BLaER1 treated with 17β-estradiol and CSF1 and Interleukin-3, amounts not matched to agents 10 nM and 100 nM (cell line): ENCODE measurements around the gene MSTO1.
A peak's percentile ranks its signal among the peaks of the same experiment; 100 is the strongest.
"Not testable (repeated sequence)": the region's sequence is repeated elsewhere in the genome, so short reads cannot be mapped to it uniquely, and the experiment has no call there.

Experiments used
- H3K27ac ChIP-seq, 11 experiments: shearing (Covaris generic); formaldehyde crosslinking; 2 replicates each; pipeline ENCODE4 v1.8.1; 2022
- H3K27me3 ChIP-seq, 11 experiments: shearing (Covaris generic); formaldehyde crosslinking; 2 replicates each; pipeline ENCODE4 v1.8.1; 2022
- H3K36me3 ChIP-seq, 11 experiments: shearing (Covaris generic); formaldehyde crosslinking; 2 replicates each; pipeline ENCODE4 v1.8.1; 2022
- H3K4me1 ChIP-seq, 10 experiments: shearing (Covaris generic); formaldehyde crosslinking; 2 replicates each; pipeline ENCODE4 v1.8.1; 2022
- H3K4me2 ChIP-seq, 11 experiments: shearing (Covaris generic); formaldehyde crosslinking; 2 replicates each; pipeline ENCODE4 v1.8.1; 2022
- H3K4me3 ChIP-seq, 10 experiments: shearing (Covaris generic); formaldehyde crosslinking; 2 replicates each; pipeline ENCODE4 v1.8.1; 2022
- H3K9ac ChIP-seq, 11 experiments: shearing (Covaris generic); formaldehyde crosslinking; 2 replicates each; pipeline ENCODE4 v1.8.1; 2022
- H3K9me3 ChIP-seq, 11 experiments: shearing (Covaris generic); formaldehyde crosslinking; replicated peaks in 1 of 11; 2 replicates each; pipeline ENCODE4 v1.8.1; 2022
- H4K20me1 ChIP-seq, 11 experiments: shearing (Covaris generic); formaldehyde crosslinking; 2 replicates each; pipeline ENCODE4 v1.8.1; 2022
- Cebpa-rat ChIP-seq, 11 experiments: shearing (Covaris generic); IDR thresholded peaks; 2 replicates each; pipeline ENCODE4 v1.8.1; 2022

MSTO1 gene

GRCh38 chr1:155609515-155610256, at the start of gene MSTO1:
Gene MSTO1 (plus strand): TSS chr1:155610218. CDS start chr1:155610249, 31 bp downstream.
- H3K9ac ChIP-seq: peak within 1 kb of the TSS; percentile 76 to 88 (median 83)
- H3K9me3 ChIP-seq: no peaks in the 10 kb centered on the region
- peaks cover 13 to 21% (median 15%) of the 10 kb centered on the region in 11 experiments for H3K36me3 ChIP-seq
- peak within 1 kb of the TSS; percentile 61 to 81 (median 67) for H3K4me2 ChIP-seq
- H4K20me1 ChIP-seq: no peaks in the 10 kb centered on the region
- H3K27me3 ChIP-seq: no peaks in the 10 kb centered on the region
- TF ChIP-seq Cebpa-rat (IDR thresholded peaks at IDR 0.05): no peak
- H3K4me3 ChIP-seq: peak within 1 kb of the TSS; percentile 60 to 74 (median 64)
- peaks cover 0 to 4% (median 0%) of the 10 kb centered on the region in 10 experiments; a peak in 3 of 20 replicates for H3K4me1 ChIP-seq
- peak within 1 kb of the TSS; percentile 47 to 88 (median 84); a peak in 21 of 22 replicates for H3K27ac ChIP-seq

DNA sequence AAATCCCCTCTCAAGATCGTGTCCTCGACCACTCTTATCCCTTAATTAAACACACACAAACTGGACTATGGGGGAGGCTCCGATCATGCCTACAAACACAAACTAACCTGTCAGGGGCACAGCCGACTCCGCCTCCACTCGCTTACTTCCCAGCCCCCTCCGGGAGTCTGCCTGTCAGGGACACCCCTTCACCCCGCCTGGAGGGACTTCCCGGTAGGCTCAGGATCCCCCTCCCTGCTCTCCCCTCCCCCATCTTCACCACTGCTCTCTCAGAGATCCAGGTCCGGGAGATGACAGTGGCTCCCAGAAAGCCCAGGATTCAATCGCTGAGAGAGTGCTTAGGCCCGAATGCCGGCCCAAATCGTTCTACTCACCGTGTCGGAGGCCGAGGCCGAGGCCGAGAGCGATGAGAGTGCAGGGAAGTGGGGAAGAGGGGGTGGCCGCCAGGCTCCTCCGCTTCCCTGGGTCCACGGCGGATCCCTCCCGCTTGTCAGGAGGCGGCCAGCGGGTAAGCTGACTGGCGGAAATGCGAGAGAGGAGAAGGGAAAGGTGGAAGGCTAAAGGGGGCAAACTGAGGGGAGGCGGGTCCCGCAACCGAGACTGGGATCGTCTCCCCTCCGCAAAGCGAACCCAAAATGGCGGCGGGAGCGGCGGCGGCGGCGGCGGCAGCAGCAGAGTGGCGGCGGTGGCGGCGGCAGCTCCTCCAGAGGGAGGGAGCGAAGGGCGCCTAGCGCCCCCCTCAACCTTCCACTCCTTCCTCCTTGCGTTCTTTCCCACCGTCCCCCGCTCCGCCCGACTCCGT, 48.0 kb upstream of the MSTO1 start:
- Histone ChIP-seq H4K20me1 (peaks cover 37 to 70% (median 67%) of the 10 kb centered on the region in 11 experiments), H3K4me1 (peaks cover 20 to 50% (median 35%) of the 10 kb centered on the region in 10 experiments), H3K4me3 (peak overlapping the region; percentile 74 to 99 (median 90)), H3K4me2 (peak overlapping the region in 10 of 11 experiments; percentile 1 to 58 (median 48); a peak in 15 of 22 replicates), H3K9ac (peak overlapping the region; percentile 99 to 100 (median 100)), H3K27ac (peak overlapping the region; percentile 98 to 100 (median 99)), H3K36me3 (peaks cover 15 to 44% (median 35%) of the 10 kb centered on the region in 11 experiments)
- H3K9me3 ChIP-seq, H3K27me3 ChIP-seq: not testable (repeated sequence)

- Histone ChIP-seq H3K9me3 (no peaks in the 10 kb centered on the region), H3K4me1 (peaks cover 20 to 48% (median 35%) of the 10 kb centered on the region in 10 experiments), H3K4me3 (peak within 1 kb of the TSS; percentile 74 to 99 (median 90)), H4K20me1 (peaks cover 29 to 70% (median 66%) of the 10 kb centered on the region in 11 experiments), H3K9ac (peak within 1 kb of the TSS; percentile 99 to 100 (median 100)), H3K27me3 (no peaks in the 10 kb centered on the region), H3K27ac (peak within 1 kb of the TSS; percentile 98 to 100 (median 99)), H3K4me2 (peak within 1 kb of the TSS; percentile 76 to 95 (median 91)), H3K36me3 (peaks cover 12 to 49% (median 41%) of the 10 kb centered on the region in 11 experiments)
- no peak for TF ChIP-seq Cebpa-rat (IDR thresholded peaks at IDR 0.05)
These were observed 47.2 kb upstream of the MSTO1 start, which contains the start of gene ASH1L for GRCh38 chr1:155562581-155563376. Gene ASH1L (minus strand): TSS chr1:155562803. CDS start chr1:155521519, 41,284 bp downstream.

DNA sequence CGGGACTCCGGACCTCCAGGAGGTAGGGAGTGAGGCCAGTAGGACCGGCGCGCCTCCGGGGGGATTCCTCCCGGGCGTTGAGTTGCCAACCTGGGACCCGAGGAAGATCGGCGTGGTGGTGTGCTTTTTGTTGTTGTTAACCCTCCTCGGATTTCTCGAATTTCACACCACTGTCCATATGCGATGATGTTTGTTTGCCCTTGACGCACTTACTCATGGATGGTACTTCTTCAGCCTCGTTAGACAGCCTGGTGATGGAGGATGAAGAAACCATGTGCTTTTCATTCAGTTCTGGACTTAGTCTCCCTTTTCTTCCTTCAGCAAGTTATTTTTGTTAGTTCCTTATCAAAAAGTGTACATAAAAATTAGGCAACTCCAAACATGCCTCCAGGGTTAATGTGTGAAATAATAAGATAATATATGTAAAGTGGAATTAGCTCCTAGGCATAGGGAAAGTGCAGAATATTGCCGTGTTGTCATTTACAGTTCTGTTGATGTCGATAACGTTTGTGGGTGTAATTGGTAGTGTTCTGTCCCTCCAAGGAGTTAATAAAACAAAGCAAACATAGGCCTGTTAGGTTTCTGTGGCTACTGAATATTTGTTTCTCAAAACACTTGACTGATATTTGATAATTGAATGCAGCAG, 46.5 kb upstream of the MSTO1 start:
- not testable (repeated sequence) for H3K27me3 ChIP-seq, H3K9me3 ChIP-seq
- peaks cover 20 to 42% (median 34%) of the 10 kb centered on the region in 10 experiments for H3K4me1 ChIP-seq
- peak overlapping the region; percentile 76 to 95 (median 91) for H3K4me2 ChIP-seq
- H3K27ac ChIP-seq: peak overlapping the region; percentile 98 to 100 (median 99)
- H3K36me3 ChIP-seq: peaks cover 12 to 49% (median 41%) of the 10 kb centered on the region in 11 experiments
- peaks cover 22 to 70% (median 66%) of the 10 kb centered on the region in 11 experiments for H4K20me1 ChIP-seq
- H3K9ac ChIP-seq: peak overlapping the region; percentile 99 to 100 (median 100)
- peak overlapping the region; percentile 74 to 99 (median 90) for H3K4me3 ChIP-seq

DNA sequence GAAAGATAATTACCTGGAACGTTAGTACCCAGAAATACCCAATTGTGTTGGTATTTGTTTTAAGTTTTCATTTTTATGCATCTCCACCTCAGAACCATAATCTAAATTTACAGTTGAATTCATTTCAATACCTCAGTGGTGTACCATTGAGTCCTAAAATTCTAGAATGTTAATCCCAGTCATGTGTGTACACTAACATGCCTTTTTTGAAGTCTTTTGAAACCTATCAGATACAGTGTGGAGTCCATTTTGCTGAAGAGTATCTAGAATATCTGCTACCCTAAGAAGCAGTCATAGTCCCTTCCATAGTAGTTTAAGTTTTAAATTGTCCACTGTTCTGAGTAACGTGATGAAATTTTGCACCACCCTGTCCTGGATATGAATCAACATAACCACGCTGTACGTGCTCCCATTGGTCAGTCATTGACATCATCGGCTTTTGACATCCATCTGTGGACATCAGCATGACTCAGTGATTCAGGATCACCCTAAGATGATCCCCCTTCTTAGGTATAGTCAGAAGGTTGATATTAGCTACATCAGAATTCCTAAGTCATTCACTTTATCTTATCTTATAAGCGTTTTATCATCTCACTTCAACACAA, 39.9 kb upstream of the MSTO1 start:
- no peak overlapping the region for H3K9ac ChIP-seq
- peaks cover 14 to 34% (median 21%) of the 10 kb centered on the region in 10 experiments for H3K4me1 ChIP-seq
- H4K20me1 ChIP-seq: peaks cover 24 to 100% (median 88%) of the 10 kb centered on the region in 11 experiments; a peak in 20 of 22 replicates
- peaks cover 31 to 79% (median 71%) of the 10 kb centered on the region in 11 experiments; a peak in 21 of 22 replicates for H3K36me3 ChIP-seq
- H3K4me2 ChIP-seq: peak overlapping the region in 9 of 11 experiments; percentile 10 to 58 (median 39); a peak in 13 of 22 replicates
- peak overlapping the region in 1 of 11 experiments; percentile 12; a peak in 1 of 22 replicates for H3K27ac ChIP-seq
- H3K27me3 ChIP-seq: no peaks in the 10 kb centered on the region
- H3K4me3 ChIP-seq: no peak overlapping the region
- TF ChIP-seq Cebpa-rat (IDR thresholded peaks at IDR 0.05): no peak
- no peaks in the 10 kb centered on the region for H3K9me3 ChIP-seq

GRCh38 chr1:155570593-155570990, 39.4 kb upstream of the MSTO1 start:
- Histone ChIP-seq H3K9ac (no peak overlapping the region), H3K27me3 (no peaks in the 10 kb centered on the region), H4K20me1 (peaks cover 24 to 100% (median 92%) of the 10 kb centered on the region in 11 experiments; a peak in 20 of 22 replicates), H3K4me1 (peaks cover 12 to 32% (median 18%) of the 10 kb centered on the region in 10 experiments), H3K27ac (no peak overlapping the region; a peak in 1 of 22 replicates), H3K9me3 (no peaks in the 10 kb centered on the region), H3K36me3 (peaks cover 30 to 73% (median 66%) of the 10 kb centered on the region in 11 experiments; a peak in 21 of 22 replicates), H3K4me2 (peak overlapping the region in 8 of 11 experiments; percentile 24 to 58 (median 44); a peak in 14 of 22 replicates), H3K4me3 (no peak overlapping the region)
- no peak for TF ChIP-seq Cebpa-rat (IDR thresholded peaks at IDR 0.05)

- Histone ChIP-seq H3K36me3 (peaks cover 22 to 41% (median 34%) of the 10 kb centered on the region in 11 experiments; a peak in 21 of 22 replicates), H3K9ac (no peak overlapping the region), H4K20me1 (peaks cover 24 to 69% (median 57%) of the 10 kb centered on the region in 11 experiments; a peak in 20 of 22 replicates), H3K27me3 (no peaks in the 10 kb centered on the region), H3K4me3 (no peak overlapping the region), H3K27ac (no peak overlapping the region), H3K4me1 (peaks cover 9 to 24% (median 15%) of the 10 kb centered on the region in 10 experiments; a peak in 19 of 20 replicates), H3K4me2 (no peak overlapping the region), H3K9me3 (no peaks in the 10 kb centered on the region)
- TF ChIP-seq Cebpa-rat (IDR thresholded peaks at IDR 0.05): no peak
These were observed 35.9 kb upstream of the MSTO1 start for GRCh38 chr1:155574077-155574476.

DNA sequence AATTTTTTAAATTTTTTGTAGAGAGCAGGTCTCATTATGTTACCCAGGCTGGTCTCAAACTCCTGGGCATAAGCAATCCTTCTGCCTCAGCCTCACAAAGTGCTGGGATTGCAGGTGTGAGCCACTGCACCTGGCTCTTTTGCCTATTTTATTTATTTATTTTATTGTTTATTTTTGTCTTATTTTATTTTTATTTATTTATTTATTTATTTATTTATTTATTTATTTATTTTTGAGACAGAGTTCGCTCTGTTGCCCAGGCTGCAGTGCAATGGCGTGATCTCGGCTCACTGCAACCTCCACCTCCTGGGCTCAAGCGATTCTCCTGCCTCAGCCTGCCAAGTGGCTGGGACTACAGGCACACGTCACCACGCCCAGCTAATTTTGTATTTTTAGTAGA, 34.4 kb upstream of the MSTO1 start:
- not testable (repeated sequence) for H3K4me2 ChIP-seq, H3K27me3 ChIP-seq, H3K27ac ChIP-seq, H3K4me3 ChIP-seq, H3K4me1 ChIP-seq, H3K9ac ChIP-seq, H3K9me3 ChIP-seq
- Histone ChIP-seq H3K36me3 (peaks cover 10 to 28% (median 20%) of the 10 kb centered on the region in 11 experiments; a peak in 20 of 22 replicates), H4K20me1 (peaks cover 11 to 62% (median 47%) of the 10 kb centered on the region in 11 experiments; a peak in 20 of 22 replicates)

DNA sequence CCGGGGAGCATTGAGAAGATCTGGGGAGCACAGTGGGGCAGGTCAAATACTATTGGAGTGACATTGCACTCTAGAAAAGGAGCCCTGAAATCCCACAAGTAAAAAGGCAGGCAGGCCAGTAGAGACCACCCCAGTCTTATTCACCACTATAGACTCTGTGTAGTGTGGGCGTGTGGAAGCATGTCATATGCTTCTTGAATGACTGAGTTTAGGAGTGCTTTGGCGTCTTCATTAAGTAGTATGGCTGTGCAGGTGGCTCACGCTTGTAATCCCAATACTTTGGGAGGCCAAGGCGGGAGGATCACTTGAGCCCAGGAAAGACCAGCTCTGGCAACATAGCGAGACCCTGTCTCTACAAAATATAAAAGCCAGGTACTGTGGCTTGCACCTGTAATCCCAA, 26.2 kb upstream of the MSTO1 start:
- not testable (repeated sequence) for H3K27ac ChIP-seq, H3K36me3 ChIP-seq, H3K27me3 ChIP-seq, H3K4me1 ChIP-seq, H3K9ac ChIP-seq, H3K4me2 ChIP-seq, H3K9me3 ChIP-seq, H3K4me3 ChIP-seq
- H4K20me1 ChIP-seq: peaks cover 0 to 21% (median 4%) of the 10 kb centered on the region in 11 experiments; a peak in 9 of 22 replicates

- not testable (repeated sequence) for H3K4me3 ChIP-seq, H3K9ac ChIP-seq, H4K20me1 ChIP-seq, H3K9me3 ChIP-seq, H3K4me1 ChIP-seq, H3K4me2 ChIP-seq, H3K27ac ChIP-seq, H3K27me3 ChIP-seq
- peaks cover 0 to 22% (median 0%) of the 10 kb centered on the region in 11 experiments; a peak in 7 of 22 replicates for H3K36me3 ChIP-seq
These were observed 20.7 kb upstream of the MSTO1 start for GRCh38 chr1:155589282-155589681.
